Measurements from ENCODE around the gene LTBP1.
"Not testable (repeated sequence)": the region's sequence is repeated elsewhere in the genome, so short reads cannot be mapped to it uniquely, and the experiment has no call there.

Gene LTBP1

GRCh38 chr2:33029926-33030325 lies 83.2 kb downstream of the LTBP1 start:
- FAIRE-seq = no peak
- no peak for DNase-seq (ENCODE audit: extremely low spot score, insufficient read length, low read depth)

- FAIRE-seq (no peak), DNase-seq (ENCODE audit: extremely low spot score, insufficient read length, low read depth) (no peak)
Measured at GRCh38 chr2:33030326-33030725, 83.6 kb downstream of the LTBP1 start.

GRCh38 chr2:33032245-33032644 lies 85.5 kb downstream of the LTBP1 start:
- no peak for FAIRE-seq
- DNase-seq (ENCODE audit: extremely low spot score, insufficient read length, low read depth) = no peak

- DNase-seq (ENCODE audit: extremely low spot score, insufficient read length, low read depth) = no peak
- no peak for FAIRE-seq
Measured at GRCh38 chr2:33033606-33034081, 86.9 kb downstream of the LTBP1 start.

GRCh38 chr2:33034784-33035183 lies 88.0 kb downstream of the LTBP1 start:
- DNase-seq (ENCODE audit: extremely low spot score, insufficient read length, low read depth) (no peak), FAIRE-seq (no peak)

GRCh38 chr2:33038230-33038629 lies 91.5 kb downstream of the LTBP1 start:
- FAIRE-seq (no peak), DNase-seq (ENCODE audit: extremely low spot score, insufficient read length, low read depth) (no peak)

- DNase-seq (ENCODE audit: extremely low spot score, insufficient read length, low read depth) (no peak), FAIRE-seq (no peak)
Measured at GRCh38 chr2:33038799-33039198, 92.0 kb downstream of the LTBP1 start.

GRCh38 chr2:33040541-33040940 lies 93.8 kb downstream of the LTBP1 start:
- FAIRE-seq (no peak), DNase-seq (ENCODE audit: extremely low spot score, insufficient read length, low read depth) (no peak)

GRCh38 chr2:33042265-33042664 lies 95.5 kb downstream of the LTBP1 start:
- DNase-seq (ENCODE audit: extremely low spot score, insufficient read length, low read depth) (no peak), FAIRE-seq (no peak)

- FAIRE-seq = no peak
- no peak for DNase-seq (ENCODE audit: extremely low spot score, insufficient read length, low read depth)
Measured at GRCh38 chr2:33042819-33043218, 96.1 kb downstream of the LTBP1 start.

GRCh38 chr2:33047939-33048338 lies 101.2 kb downstream of the LTBP1 start:
- FAIRE-seq (no peak), DNase-seq (ENCODE audit: extremely low spot score, insufficient read length, low read depth) (no peak)

GRCh38 chr2:33051586-33052360 lies 105.0 kb downstream of the LTBP1 start:
- DNase-seq (ENCODE audit: extremely low spot score, insufficient read length, low read depth) (no peak), FAIRE-seq (no peak)

- no peak for FAIRE-seq
- no peak for DNase-seq (ENCODE audit: extremely low spot score, insufficient read length, low read depth)
Measured at GRCh38 chr2:33052361-33052735, 105.6 kb downstream of the LTBP1 start.

- not testable (repeated sequence) for FAIRE-seq; DNase-seq (ENCODE audit: extremely low spot score, insufficient read length, low read depth)
Measured at GRCh38 chr2:33052795-33053194, 106.0 kb downstream of the LTBP1 start.

- FAIRE-seq = no peak
- DNase-seq (ENCODE audit: extremely low spot score, insufficient read length, low read depth) = no peak
Measured at GRCh38 chr2:33056170-33056569, 109.4 kb downstream of the LTBP1 start.

- not testable (repeated sequence) for FAIRE-seq; DNase-seq (ENCODE audit: extremely low spot score, insufficient read length, low read depth)
Measured at GRCh38 chr2:33057307-33058028, 110.7 kb downstream of the LTBP1 start.

- FAIRE-seq = no peak
- no peak for DNase-seq (ENCODE audit: extremely low spot score, insufficient read length, low read depth)
Measured at GRCh38 chr2:33058716-33059470, 112.1 kb downstream of the LTBP1 start.

GRCh38 chr2:33059471-33060156 lies 112.9 kb downstream of the LTBP1 start:
- DNase-seq (ENCODE audit: extremely low spot score, insufficient read length, low read depth) (no peak), FAIRE-seq (no peak)

GRCh38 chr2:33060405-33060804 lies 113.7 kb downstream of the LTBP1 start:
- DNase-seq (ENCODE audit: extremely low spot score, insufficient read length, low read depth) = no peak
- no peak for FAIRE-seq

GRCh38 chr2:33062665-33063250 lies 116.0 kb downstream of the LTBP1 start:
- no peak for DNase-seq (ENCODE audit: extremely low spot score, insufficient read length, low read depth)
- FAIRE-seq = no peak

Data from GM18507 (cell line).